HG02798 (cell line): ENCODE data around the gene FURIN.
A peak's percentile ranks its signal among the peaks of the same experiment; 100 is the strongest.
"Not testable (repeated sequence)": the region's sequence is repeated elsewhere in the genome, so short reads cannot be mapped to it uniquely, and the experiment has no call there.

Source experiments
- ATAC-seq: cut with Tn5 transposase; IDR thresholded peaks from one replicate; pipeline ENCODE4 v1.9.1; 2021; ENCODE audit warnings: mild to moderate bottlenecking; ENCODE audit not compliant: unreplicated experiment, poor library complexity

Gene FURIN

GRCh38 chr15:90869601-90870353 is 1.4 kb downstream of the FURIN start:
- ATAC-seq: no peak

- peak; percentile 21 for ATAC-seq
Measured at GRCh38 chr15:90870354-90871138, 2.2 kb downstream of the FURIN start.

GRCh38 chr15:90871139-90871715 is 2.8 kb downstream of the FURIN start:
- peak; percentile 34 for ATAC-seq

GRCh38 chr15:90871716-90872485 is 3.5 kb downstream of the FURIN start:
- ATAC-seq: peak; percentile 32

GRCh38 chr15:90872486-90873184 is 4.2 kb downstream of the FURIN start:
- ATAC-seq: peak; percentile 26

GRCh38 chr15:90873488-90873997 is 5.2 kb downstream of the FURIN start:
- no peak for ATAC-seq

GRCh38 chr15:90873998-90874605 is 5.7 kb downstream of the FURIN start:
- ATAC-seq: no peak

GRCh38 chr15:90874986-90875385 is 6.6 kb downstream of the FURIN start:
- not testable (repeated sequence) for ATAC-seq

GRCh38 chr15:90875549-90875981 is 7.2 kb downstream of the FURIN start:
- ATAC-seq: no peak

- no peak for ATAC-seq
Measured at GRCh38 chr15:90876046-90876445, 7.7 kb downstream of the FURIN start.

- no peak for ATAC-seq
Measured at GRCh38 chr15:90876512-90877170, 8.3 kb downstream of the FURIN start.

- no peak for ATAC-seq
Measured at GRCh38 chr15:90877315-90877714, 8.9 kb downstream of the FURIN start.

- no peak for ATAC-seq
Measured at GRCh38 chr15:90877996-90878395, 9.6 kb downstream of the FURIN start.

- ATAC-seq: no peak
Measured at GRCh38 chr15:90878660-90879059, 10.3 kb downstream of the FURIN start.

- ATAC-seq: no peak
Measured at GRCh38 chr15:90879730-90880366, 11.5 kb downstream of the FURIN start.

- no peak for ATAC-seq
Measured at GRCh38 chr15:90880381-90881145, 12.2 kb downstream of the FURIN start.

- ATAC-seq: no peak
Measured at GRCh38 chr15:90881181-90881977, 13.0 kb downstream of the FURIN start.
